Smooth muscle cell (in vitro differentiated cells): Measurements from ENCODE around the gene PVRIG. TPM values are rescaled to one million over a fixed set of nuclear protein-coding genes. Genes with fewer than 3 reads are reported as not detected.
"Not testable (repeated sequence)": the region's sequence is repeated elsewhere in the genome, so short reads cannot be mapped to it uniquely, and the experiment has no call there.

ENCODE experiments used
- DNase-seq: peaks from one replicate; lab custom pipeline; 2025; ENCODE audit not compliant: unreplicated experiment; lab: John Stamatoyannopoulos, UW
- H2AFZ ChIP-seq: fragments of 200-600 bp; sonication (generic); 2 replicates; pipeline ENCODE4 v1.6.0; 2016; ENCODE audit warnings: antibody characterized with exemption, low read depth, mild to moderate bottlenecking
- H3F3A ChIP-seq: fragments of 200-600 bp; sonication (generic); 2 replicates; pipeline ENCODE4 v1.6.0; 2017; ENCODE audit warnings: antibody characterized with exemption, low read depth
- H3K27ac ChIP-seq: fragments of 200-600 bp; sonication (generic); 2 replicates; pipeline ENCODE4 v1.5.1; 2016; ENCODE audit warnings: low read depth, mild to moderate bottlenecking
- H3K27me3 ChIP-seq: fragments of 200-600 bp; sonication (generic); 2 replicates; pipeline ENCODE4 v1.6.1; 2016; ENCODE audit warnings: low read depth, mild to moderate bottlenecking
- H3K36me3 ChIP-seq: fragments of 200-600 bp; sonication (generic); 2 replicates; pipeline ENCODE4 v1.5.1; 2016; ENCODE audit warnings: low read depth
- H3K4me1 ChIP-seq: fragments of 200-600 bp; sonication (generic); 2 replicates; pipeline ENCODE4 v1.5.1; 2016; ENCODE audit warnings: low read depth
- H3K4me2 ChIP-seq: fragments of 200-600 bp; sonication (generic); 2 replicates; pipeline ENCODE4 v1.6.0; 2016; ENCODE audit warnings: mild to moderate bottlenecking
- H3K4me3 ChIP-seq: fragments of 200-600 bp; sonication (generic); 2 replicates; pipeline ENCODE4 v1.5.1; 2016; ENCODE audit warnings: mild to moderate bottlenecking
- H3K79me2 ChIP-seq: fragments of 200-600 bp; sonication (generic); 2 replicates; pipeline ENCODE4 v1.6.0; 2016; ENCODE audit warnings: low read depth, mild to moderate bottlenecking
- H3K9ac ChIP-seq: fragments of 200-600 bp; sonication (generic); 2 replicates; pipeline ENCODE4 v1.6.0; 2016; ENCODE audit warnings: low read depth
- H3K9me3 ChIP-seq: fragments of 200-600 bp; sonication (generic); replicated peaks from 2 replicates; pipeline ENCODE4 v1.5.1; 2016; ENCODE audit warnings: low read depth
- H4K20me1 ChIP-seq: fragments of 200-600 bp; sonication (generic); 2 replicates; pipeline ENCODE4 v1.6.0; 2016; ENCODE audit warnings: low read depth
- CTCF ChIP-seq: fragments of 200-600 bp; sonication (generic); IDR thresholded peaks from 2 replicates; pipeline ENCODE4 v1.5.1; 2017; ENCODE audit warnings: borderline replicate concordance, mild to moderate bottlenecking, antibody characterized with exemption; ENCODE audit not compliant: insufficient read depth, poor library complexity, severe bottlenecking
- WGBS: methylation state at CpG from one replicate; pipeline ENCODE4 v1.1.7; 2016; ENCODE audit warnings: low lambda C conversion rate; 5-methylcytosine and 5-hydroxymethylcytosine counted together
- polyA plus RNA-seq: library from polyadenylated mRNA; unstranded; fragments of >200 nt; fragmentation: Nextera tagmentation; extraction: Ambion mirVana; gene quantifications from 2 replicates; pipeline ENCODE4 v1.2.1, GENCODE V29; 2016
- total RNA-seq: library from RNA; depleted of rRNA; stranded (reverse); fragments of >200 nt; gene quantifications from 2 replicates; pipeline ENCODE4 v1.2.3, GENCODE V29; 2014

Gene PVRIG
- total and polyA plus RNA-seq, 2 experiments from 2014 or later, result not detected

GRCh38 chr7:100266576-100267354 lies 47.0 kb downstream of the PVRIG start:
- Histone ChIP-seq H3K4me1 (peaks cover 4% of the 10 kb centered on the region), H3K36me3 (no peaks in the 10 kb centered on the region), H3K79me2 (no peaks in the 10 kb centered on the region), H3K27me3 (no peaks in the 10 kb centered on the region), H3F3A (no peaks in the 10 kb centered on the region), H2AFZ (no peak overlapping the region), H4K20me1 (peaks cover 48% of the 10 kb centered on the region), H3K27ac (no peak overlapping the region), H3K9me3 (no peaks in the 10 kb centered on the region), H3K4me3 (no peak overlapping the region), H3K9ac (no peak overlapping the region), H3K4me2 (no peak overlapping the region)
- WGBS, result 93% methylated on average over 10 of the region's 10 CpGs
- no peak for DNase-seq
- TF ChIP-seq CTCF, result no peak

- Histone ChIP-seq H4K20me1 (peaks cover 48% of the 10 kb centered on the region), H3K79me2 (no peaks in the 10 kb centered on the region), H3K36me3 (no peaks in the 10 kb centered on the region), H3F3A (no peaks in the 10 kb centered on the region), H3K4me2 (no peak overlapping the region), H3K4me3 (no peak overlapping the region), H3K27me3 (no peaks in the 10 kb centered on the region), H3K4me1 (peaks cover 6% of the 10 kb centered on the region), H3K9me3 (no peaks in the 10 kb centered on the region), H3K9ac (no peak overlapping the region), H3K27ac (no peak overlapping the region), H2AFZ (no peak overlapping the region)
- no peak for TF ChIP-seq CTCF
- 91% methylated on average over 6 of the region's 6 CpGs for WGBS
- no peak for DNase-seq
Observed at GRCh38 chr7:100267648-100268047, 47.9 kb downstream of the PVRIG start.

- not testable (repeated sequence) for H3K4me2 ChIP-seq, H3K4me1 ChIP-seq, H3K27me3 ChIP-seq, DNase-seq, H2AFZ ChIP-seq, H3K9me3 ChIP-seq, H3K79me2 ChIP-seq, H3K4me3 ChIP-seq, H3F3A ChIP-seq, H3K36me3 ChIP-seq, H3K27ac ChIP-seq, H3K9ac ChIP-seq
- 96% methylated on average over 11 of the region's 11 CpGs for WGBS
- H4K20me1 ChIP-seq, result peaks cover 48% of the 10 kb centered on the region
Observed at GRCh38 chr7:100268882-100269281, 49.1 kb downstream of the PVRIG start.

- H3K9me3 ChIP-seq, H2AFZ ChIP-seq, H3K27ac ChIP-seq, H3K4me3 ChIP-seq, DNase-seq, H3K4me1 ChIP-seq, H3F3A ChIP-seq, H3K27me3 ChIP-seq, H3K9ac ChIP-seq, H3K36me3 ChIP-seq, H3K79me2 ChIP-seq: not testable (repeated sequence)
- peak overlapping the region; percentile 48 for H3K4me2 ChIP-seq
- 71% methylated on average over 13 of the region's 14 CpGs for WGBS
- H4K20me1 ChIP-seq, result peaks cover 45% of the 10 kb centered on the region
Observed at GRCh38 chr7:100269306-100270045, 49.7 kb downstream of the PVRIG start.

GRCh38 chr7:100270046-100270918 lies 50.5 kb downstream of the PVRIG start:
- not testable (repeated sequence) for H2AFZ ChIP-seq, H3K4me1 ChIP-seq, H3K36me3 ChIP-seq, H3K9ac ChIP-seq, H3K27ac ChIP-seq, H3K9me3 ChIP-seq, DNase-seq, H3K27me3 ChIP-seq, H3K79me2 ChIP-seq, H3F3A ChIP-seq
- H4K20me1 ChIP-seq, result peaks cover 40% of the 10 kb centered on the region
- 12% methylated on average over 18 of the region's 23 CpGs for WGBS
- peak overlapping the region; percentile 86 for H3K4me2 ChIP-seq
- H3K4me3 ChIP-seq, result peak overlapping the region; percentile 69
